Measurements from ENCODE around the gene UGT1A6. TPM values are rescaled to one million over a fixed set of nuclear protein-coding genes. Genes with fewer than 3 reads are reported as not detected.

Gene UGT1A6
- total and polyA plus RNA-seq, 2 donors (not counting 3 experiments of a cell fraction or from before 2014, with no cell fraction given), result not detected

DNA sequence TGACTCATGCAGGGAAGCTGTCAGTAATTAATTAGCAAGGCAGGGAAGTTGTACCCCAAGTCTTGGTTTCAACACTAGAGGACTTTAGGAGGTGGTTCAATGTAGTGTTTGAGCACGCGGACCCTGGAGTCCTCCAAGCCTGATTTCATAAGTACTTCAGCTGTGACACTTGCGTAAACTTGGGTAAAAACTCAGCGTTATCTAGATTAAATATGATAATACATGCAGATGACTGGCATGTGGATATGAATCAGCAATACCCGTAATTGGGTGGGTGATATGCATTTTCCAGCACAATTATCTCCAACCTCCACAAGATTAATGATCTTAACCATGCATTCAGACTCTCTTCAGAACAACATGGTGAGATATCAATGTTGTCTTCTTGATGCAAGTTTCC is 5.8 kb upstream of the UGT1A6 start:
- no peak overlapping the region for H3K4me2 ChIP-seq (ENCODE audit: insufficient read depth, low read length)
- DNase-seq (ENCODE audit: low read depth, low spot score) (no peak), FAIRE-seq (no peak)
- H3K4me1 ChIP-seq (ENCODE audit: control insufficient read depth, extremely low read depth, insufficient read depth, low read length), result peaks cover 17% of the 10 kb centered on the region
- no peaks in the 10 kb centered on the region for H3K27me3 ChIP-seq (ENCODE audit: control insufficient read depth in 2 of 2, insufficient read depth in 2 of 2, low read length in 2 of 2)
- ChIA-PET CTCF (no interaction called here), POLR2A (no interaction called here)
- TF ChIP-seq EZH2 (IDR thresholded peaks at IDR 0.05; ENCODE audit: borderline replicate concordance, low read depth, low read length, severe bottlenecking) (no peak), MYC (IDR thresholded peaks at IDR 0.05; ENCODE audit: low read depth, low read length) (no peak)
- no peaks in the 10 kb centered on the region for H3K9me1 ChIP-seq (replicated peaks; ENCODE audit: control insufficient read depth, extremely low read depth, insufficient read depth, low read length)
- dilution Hi-C loops (cut with MboI; ENCODE audit: extremely low pct_ligation_motif_present, low sequenced_read_pairs) (no loop called here), intact Hi-C loops (cut with micrococcal nuclease) (no loop called here)
- H4K20me1 ChIP-seq (replicated peaks; ENCODE audit: control insufficient read depth, extremely low read depth, insufficient read depth, low read length), result no peaks in the 10 kb centered on the region
- no peak overlapping the region for H3K4me3 ChIP-seq (replicated peaks in 1 of 3; ENCODE audit: insufficient read depth in 1 of 3, low read depth in 1 of 3, low read length in 3 of 3)
- no peaks in the 10 kb centered on the region for H3K9me3 ChIP-seq (replicated peaks; ENCODE audit: control insufficient read depth, insufficient read depth, low read length)
- no TSS peak for BruUV-seq (replicated peaks)
- no peak overlapping the region for H3K27ac ChIP-seq (ENCODE audit: insufficient read depth, low read depth, low read length)
- H2AFZ ChIP-seq (ENCODE audit: low read depth, low read length), result no peak overlapping the region
- H3K9ac ChIP-seq (replicated peaks; ENCODE audit: extremely low read depth, insufficient read depth, low read length), result no peak overlapping the region
- H3K36me3 ChIP-seq (ENCODE audit: control insufficient read depth in 2 of 2, extremely low read depth in 1 of 2, insufficient read depth in 2 of 2, low read length in 2 of 2), result no peaks in the 10 kb centered on the region
- H3K79me2 ChIP-seq (ENCODE audit: control insufficient read depth, insufficient read depth, low read length), result no peaks in the 10 kb centered on the region

DNA sequence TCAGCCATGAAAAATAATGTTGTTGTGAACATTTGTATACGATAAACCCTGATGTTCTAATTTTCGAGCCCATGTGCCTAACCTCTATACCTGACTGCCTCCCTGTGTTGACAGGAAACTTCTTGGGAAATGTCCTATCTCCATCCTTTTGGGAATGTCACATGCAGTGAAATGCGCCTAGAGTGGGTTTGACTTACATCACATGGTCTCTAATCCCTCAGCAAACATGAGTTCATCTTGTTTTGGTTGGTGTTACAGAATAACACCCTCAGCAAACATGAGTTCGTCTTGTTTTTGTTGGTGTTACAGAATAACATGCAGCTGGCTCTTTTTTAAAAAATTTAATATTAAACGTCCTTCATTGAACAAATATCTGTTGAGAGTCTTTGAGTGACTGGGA is 4.3 kb upstream of the UGT1A6 start:
- TF ChIP-seq POLR2A (IDR thresholded peaks at IDR 0.05; ENCODE audit: low read depth, low read length) (no peak), MYC (IDR thresholded peaks at IDR 0.05; ENCODE audit: low read depth, low read length) (no peak), EZH2 (IDR thresholded peaks at IDR 0.05; ENCODE audit: borderline replicate concordance, low read depth, low read length, severe bottlenecking) (no peak), POLR2AphosphoS5 (IDR thresholded peaks at IDR 0.05; ENCODE audit: insufficient read depth, low read depth, low read length) (no peak), FOS (IDR thresholded peaks at IDR 0.05; ENCODE audit: borderline replicate concordance, insufficient read depth, low read length) (no peak), GATA2 (IDR thresholded peaks at IDR 0.05; ENCODE audit: insufficient read depth, insufficient read length, low read depth, low read length) (no peak), JUN (IDR thresholded peaks at IDR 0.05; ENCODE audit: borderline replicate concordance, insufficient read depth, insufficient read length, low read depth) (no peak)
- TF ChIP-seq, protein P1, sequence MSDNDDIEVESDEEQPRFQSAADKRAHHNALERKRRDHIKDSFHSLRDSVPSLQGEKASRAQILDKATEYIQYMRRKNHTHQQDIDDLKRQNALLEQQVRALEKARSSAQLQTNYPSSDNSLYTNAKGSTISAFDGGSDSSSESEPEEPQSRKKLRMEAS (IDR thresholded peaks at IDR 0.05; ENCODE audit: insufficient read depth, insufficient read length), result no peak
- TF ChIP-seq, protein P2, sequence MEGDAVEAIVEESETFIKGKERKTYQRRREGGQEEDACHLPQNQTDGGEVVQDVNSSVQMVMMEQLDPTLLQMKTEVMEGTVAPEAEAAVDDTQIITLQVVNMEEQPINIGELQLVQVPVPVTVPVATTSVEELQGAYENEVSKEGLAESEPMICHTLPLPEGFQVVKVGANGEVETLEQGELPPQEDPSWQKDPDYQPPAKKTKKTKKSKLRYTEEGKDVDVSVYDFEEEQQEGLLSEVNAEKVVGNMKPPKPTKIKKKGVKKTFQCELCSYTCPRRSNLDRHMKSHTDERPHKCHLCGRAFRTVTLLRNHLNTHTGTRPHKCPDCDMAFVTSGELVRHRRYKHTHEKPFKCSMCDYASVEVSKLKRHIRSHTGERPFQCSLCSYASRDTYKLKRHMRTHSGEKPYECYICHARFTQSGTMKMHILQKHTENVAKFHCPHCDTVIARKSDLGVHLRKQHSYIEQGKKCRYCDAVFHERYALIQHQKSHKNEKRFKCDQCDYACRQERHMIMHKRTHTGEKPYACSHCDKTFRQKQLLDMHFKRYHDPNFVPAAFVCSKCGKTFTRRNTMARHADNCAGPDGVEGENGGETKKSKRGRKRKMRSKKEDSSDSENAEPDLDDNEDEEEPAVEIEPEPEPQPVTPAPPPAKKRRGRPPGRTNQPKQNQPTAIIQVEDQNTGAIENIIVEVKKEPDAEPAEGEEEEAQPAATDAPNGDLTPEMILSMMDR (IDR thresholded peaks at IDR 0.05; ENCODE audit: extremely low read depth in 1 of 2, insufficient read depth in 1 of 2, low read depth in 1 of 2, low read length in 2 of 2), result no peak
- H2AFZ ChIP-seq (ENCODE audit: low read depth, low read length), result no peak overlapping the region
- DNase-seq (ENCODE audit: low read depth, low spot score), result no peak
- H3K79me2 ChIP-seq (ENCODE audit: control insufficient read depth, insufficient read depth, low read length), result no peaks in the 10 kb centered on the region
- no peak overlapping the region for H3K27ac ChIP-seq (ENCODE audit: insufficient read depth, low read depth, low read length)
- POLR2A ChIA-PET, result no interaction called here
- BruUV-seq (replicated peaks), result no TSS peak
- no peak overlapping the region for H3K4me2 ChIP-seq (ENCODE audit: insufficient read depth, low read length)
- H3K36me3 ChIP-seq (ENCODE audit: control insufficient read depth in 2 of 2, extremely low read depth in 1 of 2, insufficient read depth in 2 of 2, low read length in 2 of 2), result no peaks in the 10 kb centered on the region
- H3K4me3 ChIP-seq (replicated peaks in 1 of 3; ENCODE audit: insufficient read depth in 1 of 3, low read depth in 1 of 3, low read length in 3 of 3), result no peak overlapping the region
- H3K9me3 ChIP-seq (replicated peaks; ENCODE audit: control insufficient read depth, insufficient read depth, low read length), result no peaks in the 10 kb centered on the region
- peaks cover 17% of the 10 kb centered on the region for H3K4me1 ChIP-seq (ENCODE audit: control insufficient read depth, extremely low read depth, insufficient read depth, low read length)
- no peaks in the 10 kb centered on the region for H3K9me1 ChIP-seq (replicated peaks; ENCODE audit: control insufficient read depth, extremely low read depth, insufficient read depth, low read length)
- H4K20me1 ChIP-seq (replicated peaks; ENCODE audit: control insufficient read depth, extremely low read depth, insufficient read depth, low read length), result no peaks in the 10 kb centered on the region
- no peak overlapping the region for H3K9ac ChIP-seq (replicated peaks; ENCODE audit: extremely low read depth, insufficient read depth, low read length)
- CTCF ChIA-PET, result interaction anchor here (1.0 kb wide), 1 partner anchor 19 kb away, joined by 3 read pairs; no protein-coding TSS in a partner anchor
- dilution Hi-C loops (cut with MboI; ENCODE audit: extremely low pct_ligation_motif_present, low sequenced_read_pairs), result no loop called here
- H3K27me3 ChIP-seq (ENCODE audit: control insufficient read depth in 2 of 2, insufficient read depth in 2 of 2, low read length in 2 of 2), result no peaks in the 10 kb centered on the region
- intact Hi-C loops (cut with micrococcal nuclease), result no loop called here
- no peak for FAIRE-seq
